GM19099 (cell line): ENCODE results near the gene CHD9.

Source experiments
- POLR2A ChIP-seq: IDR thresholded peaks from 3 replicates; pipeline ENCODE4 v1.6.1; 2011; ENCODE audit warnings: low read depth; ENCODE audit not compliant: insufficient read length; ENCODE audit errors: extremely low read depth

CHD9 gene

GRCh38 chr16:53166099-53166498 lies 111.3 kb downstream of the CHD9 start:
- no peak for TF ChIP-seq POLR2A

GRCh38 chr16:53168744-53169143 lies 114.0 kb downstream of the CHD9 start:
- no peak for TF ChIP-seq POLR2A

- TF ChIP-seq POLR2A, result no peak
These were observed 117.7 kb downstream of the CHD9 start for GRCh38 chr16:53172517-53172916.

GRCh38 chr16:53175118-53175517 lies 120.3 kb downstream of the CHD9 start:
- no peak for TF ChIP-seq POLR2A

GRCh38 chr16:53176434-53176833 lies 121.6 kb downstream of the CHD9 start:
- TF ChIP-seq POLR2A, result no peak

- TF ChIP-seq POLR2A, result no peak
These were observed 128.7 kb downstream of the CHD9 start for GRCh38 chr16:53183442-53183841.

- no peak for TF ChIP-seq POLR2A
These were observed 133.0 kb downstream of the CHD9 start for GRCh38 chr16:53187775-53188174.

GRCh38 chr16:53191413-53191812 lies 136.6 kb downstream of the CHD9 start:
- no peak for TF ChIP-seq POLR2A

- TF ChIP-seq POLR2A, result no peak
These were observed 144.1 kb downstream of the CHD9 start for GRCh38 chr16:53198933-53199332.

GRCh38 chr16:53201900-53202299 lies 147.1 kb downstream of the CHD9 start:
- TF ChIP-seq POLR2A, result no peak

GRCh38 chr16:53202398-53202797 lies 147.6 kb downstream of the CHD9 start:
- no peak for TF ChIP-seq POLR2A

GRCh38 chr16:53207810-53208752 lies 153.3 kb downstream of the CHD9 start:
- peak; percentile 59 for TF ChIP-seq POLR2A

GRCh38 chr16:53209429-53209828 lies 154.6 kb downstream of the CHD9 start:
- TF ChIP-seq POLR2A, result no peak

GRCh38 chr16:53209877-53210276 lies 155.1 kb downstream of the CHD9 start:
- TF ChIP-seq POLR2A, result no peak

- no peak for TF ChIP-seq POLR2A
These were observed 156.5 kb downstream of the CHD9 start for GRCh38 chr16:53211253-53211652.

GRCh38 chr16:53212893-53213223 lies 158.1 kb downstream of the CHD9 start:
- no peak for TF ChIP-seq POLR2A

- no peak for TF ChIP-seq POLR2A
These were observed 158.8 kb downstream of the CHD9 start for GRCh38 chr16:53213542-53213941.
